ENCODE measurements around the gene PLCG2.

- TF ChIP-seq, protein P1, sequence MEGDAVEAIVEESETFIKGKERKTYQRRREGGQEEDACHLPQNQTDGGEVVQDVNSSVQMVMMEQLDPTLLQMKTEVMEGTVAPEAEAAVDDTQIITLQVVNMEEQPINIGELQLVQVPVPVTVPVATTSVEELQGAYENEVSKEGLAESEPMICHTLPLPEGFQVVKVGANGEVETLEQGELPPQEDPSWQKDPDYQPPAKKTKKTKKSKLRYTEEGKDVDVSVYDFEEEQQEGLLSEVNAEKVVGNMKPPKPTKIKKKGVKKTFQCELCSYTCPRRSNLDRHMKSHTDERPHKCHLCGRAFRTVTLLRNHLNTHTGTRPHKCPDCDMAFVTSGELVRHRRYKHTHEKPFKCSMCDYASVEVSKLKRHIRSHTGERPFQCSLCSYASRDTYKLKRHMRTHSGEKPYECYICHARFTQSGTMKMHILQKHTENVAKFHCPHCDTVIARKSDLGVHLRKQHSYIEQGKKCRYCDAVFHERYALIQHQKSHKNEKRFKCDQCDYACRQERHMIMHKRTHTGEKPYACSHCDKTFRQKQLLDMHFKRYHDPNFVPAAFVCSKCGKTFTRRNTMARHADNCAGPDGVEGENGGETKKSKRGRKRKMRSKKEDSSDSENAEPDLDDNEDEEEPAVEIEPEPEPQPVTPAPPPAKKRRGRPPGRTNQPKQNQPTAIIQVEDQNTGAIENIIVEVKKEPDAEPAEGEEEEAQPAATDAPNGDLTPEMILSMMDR (IDR thresholded peaks at IDR 0.05; ENCODE audit: control extremely low read depth in 1 of 3, insufficient read depth in 1 of 3, low read depth in 1 of 3, low read length in 3 of 3): no peak
- TF ChIP-seq EZH2 (IDR thresholded peaks at IDR 0.05; ENCODE audit: low read depth, low read length, severe bottlenecking): no peak
- TF ChIP-seq, protein P2, sequence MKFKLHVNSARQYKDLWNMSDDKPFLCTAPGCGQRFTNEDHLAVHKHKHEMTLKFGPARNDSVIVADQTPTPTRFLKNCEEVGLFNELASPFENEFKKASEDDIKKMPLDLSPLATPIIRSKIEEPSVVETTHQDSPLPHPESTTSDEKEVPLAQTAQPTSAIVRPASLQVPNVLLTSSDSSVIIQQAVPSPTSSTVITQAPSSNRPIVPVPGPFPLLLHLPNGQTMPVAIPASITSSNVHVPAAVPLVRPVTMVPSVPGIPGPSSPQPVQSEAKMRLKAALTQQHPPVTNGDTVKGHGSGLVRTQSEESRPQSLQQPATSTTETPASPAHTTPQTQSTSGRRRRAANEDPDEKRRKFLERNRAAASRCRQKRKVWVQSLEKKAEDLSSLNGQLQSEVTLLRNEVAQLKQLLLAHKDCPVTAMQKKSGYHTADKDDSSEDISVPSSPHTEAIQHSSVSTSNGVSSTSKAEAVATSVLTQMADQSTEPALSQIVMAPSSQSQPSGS (IDR thresholded peaks at IDR 0.05; ENCODE audit: low read length): no peak
- no peak for TF ChIP-seq CTBP2 (IDR thresholded peaks at IDR 0.05; ENCODE audit: borderline replicate concordance, insufficient read depth, insufficient read length, low read length)
- TF ChIP-seq YY1 (IDR thresholded peaks at IDR 0.05; ENCODE audit: low read depth, low read length): no peak
- TF ChIP-seq POLR2A (IDR thresholded peaks at IDR 0.05; ENCODE audit: control extremely low read depth in 1 of 2, low read depth in 2 of 2, low read length in 2 of 2): no peak
- no peak for TF ChIP-seq RAD21 (IDR thresholded peaks at IDR 0.05 in 1 of 2, conservative IDR thresholded peaks at IDR 0.05 in 1 of 2; ENCODE audit: low read depth in 2 of 2, low read length in 2 of 2)
- no peak for TF ChIP-seq CREB1 (IDR thresholded peaks at IDR 0.05)
Measured at GRCh38 chr16:81826523-81826922, 47.4 kb downstream of the PLCG2 start.
